Neural cell (in vitro differentiated cells): ENCODE measurements around the gene DOCK9. TPM values are rescaled to one million over a fixed set of nuclear protein-coding genes. Genes with fewer than 3 reads are reported as not detected.

ENCODE experiments used
- H2AFZ ChIP-seq: fragments of 200-600, 300-800 bp; sonication (generic), shearing (Covaris generic); 2 replicates; pipeline ENCODE4 v1.6.0; 2014; ENCODE audit warnings: low read depth, mild to moderate bottlenecking, antibody characterized with exemption, low read length, moderate library complexity
- H3F3A ChIP-seq: fragments of 200-600 bp; shearing (Covaris generic); 2 replicates; pipeline ENCODE4 v1.6.1; 2016; ENCODE audit warnings: mild to moderate bottlenecking, moderate library complexity, mixed read lengths, antibody characterized with exemption, low read length; ENCODE audit not compliant: insufficient read depth, poor library complexity, severe bottlenecking
- H3K27ac ChIP-seq: fragments of 200-600, 300-800 bp; sonication (generic), shearing (Covaris generic); 2 replicates; pipeline ENCODE4 v1.5.1; 2014; ENCODE audit warnings: mild to moderate bottlenecking, low read length, moderate library complexity
- H3K27me3 ChIP-seq: fragments of 300-800, 200-600 bp; sonication (generic), shearing (Covaris generic); 2 replicates; pipeline ENCODE4 v1.6.0; 2014; ENCODE audit warnings: mild to moderate bottlenecking, low read depth, low read length, moderate library complexity; ENCODE audit not compliant: insufficient read depth
- H3K36me3 ChIP-seq: fragments of 300-800, 200-600 bp; sonication (generic), shearing (Covaris generic); 2 replicates; pipeline ENCODE4 v1.5.1; 2014; ENCODE audit warnings: mild to moderate bottlenecking, antibody characterized with exemption, low read length, moderate library complexity; ENCODE audit not compliant: insufficient read depth
- H3K4me2 ChIP-seq: fragments of 300-800, 200-600 bp; sonication (generic), shearing (Covaris generic); 2 replicates; pipeline ENCODE4 v1.6.0; 2014; ENCODE audit warnings: mild to moderate bottlenecking, low read length
- H3K4me3 ChIP-seq: fragments of 300-800, 200-600 bp; sonication (generic), shearing (Covaris generic); 2 replicates; pipeline ENCODE4 v1.5.1; 2014; ENCODE audit warnings: mild to moderate bottlenecking, low read length, moderate library complexity
- H3K79me2 ChIP-seq: fragments of 200-600 bp; shearing (Covaris generic); replicated peaks from 2 replicates; pipeline ENCODE4 v1.6.0; 2014; ENCODE audit warnings: mild to moderate bottlenecking, low read length, moderate library complexity; ENCODE audit not compliant: insufficient read depth
- H3K9ac ChIP-seq: fragments of 300-800, 200-600 bp; sonication (generic), shearing (Covaris generic); 2 replicates; pipeline ENCODE4 v1.6.1; 2016; ENCODE audit warnings: mild to moderate bottlenecking, low read length, mixed read lengths
- H3K9me2 ChIP-seq: fragments of 200-600 bp; shearing (Covaris generic); 2 replicates; pipeline ENCODE4 v1.6.1; 2016; ENCODE audit warnings: mild to moderate bottlenecking, low read length, mixed read lengths; ENCODE audit not compliant: insufficient read depth
- H3K9me3 ChIP-seq: fragments of 200-600, 300-800 bp; sonication (generic), shearing (Covaris generic); 2 replicates; pipeline ENCODE4 v1.6.1; 2016; ENCODE audit warnings: mild to moderate bottlenecking, mixed run types, low read length, moderate library complexity, mixed read lengths
- H4K20me1 ChIP-seq: fragments of 200-600 bp; shearing (Covaris generic); 2 replicates; pipeline ENCODE4 v1.6.1; 2016; ENCODE audit warnings: mild to moderate bottlenecking, mixed run types; ENCODE audit not compliant: insufficient read depth
- CTCF ChIP-seq: fragments of 450-650 bp; IDR thresholded peaks from 2 replicates; pipeline ENCODE4 v1.5.1; 2014; ENCODE audit warnings: antibody characterized with exemption, mild to moderate bottlenecking, moderate library complexity; ENCODE audit not compliant: poor library complexity, severe bottlenecking
- EP300 ChIP-seq: fragments of 450-650 bp; conservative IDR thresholded peaks from 2 replicates; pipeline ENCODE4 v1.6.1; 2014; ENCODE audit warnings: antibody characterized with exemption, mild to moderate bottlenecking, moderate library complexity; ENCODE audit not compliant: poor library complexity, severe bottlenecking
- EZH2 ChIP-seq: fragments of 200-600, 300-800 bp; shearing (Covaris generic), sonication (generic); IDR thresholded peaks from 2 replicates; pipeline ENCODE4 v1.6.1; 2014; ENCODE audit warnings: antibody characterized with exemption, low read length, borderline replicate concordance, mild to moderate bottlenecking; ENCODE audit not compliant: insufficient read depth, poor library complexity, severe bottlenecking
- MXI1 ChIP-seq: fragments of 450-650 bp; conservative IDR thresholded peaks from 2 replicates; pipeline ENCODE4 v1.6.1; 2014; ENCODE audit warnings: antibody characterized with exemption, mild to moderate bottlenecking; ENCODE audit not compliant: poor library complexity, severe bottlenecking
- POLR2AphosphoS5 ChIP-seq: IDR thresholded peaks from 2 replicates; pipeline ENCODE4 v1.6.1; 2012
- RAD21 ChIP-seq: fragments of 450-650 bp; conservative IDR thresholded peaks from 2 replicates; pipeline ENCODE4 v1.6.1; 2014; ENCODE audit warnings: antibody characterized with exemption, mild to moderate bottlenecking, moderate library complexity
- REST ChIP-seq: IDR thresholded peaks from 2 replicates; pipeline ENCODE4 v1.6.1; 2012; ENCODE audit warnings: borderline replicate concordance
- SMC3 ChIP-seq: fragments of 450-650 bp; conservative IDR thresholded peaks from 2 replicates; pipeline ENCODE4 v1.6.1; 2014; ENCODE audit warnings: antibody characterized with exemption, mild to moderate bottlenecking, moderate library complexity; ENCODE audit not compliant: poor library complexity
- TAF1 ChIP-seq: IDR thresholded peaks from 2 replicates; pipeline ENCODE4 v1.6.1; 2012; ENCODE audit warnings: low read depth
- polyA plus RNA-seq: library from polyadenylated mRNA; depleted of rRNA; stranded (reverse); fragments of >200 nt; gene quantifications from 2 replicates; pipeline ENCODE4 v1.2.3, GENCODE V29; 2014

The DOCK9 gene
- polyA plus RNA-seq, 1 donor from 2014 or later = 11.4 TPM

- no peak for TF ChIP-seq POLR2AphosphoS5
- no peak for TF ChIP-seq SMC3
- TF ChIP-seq EZH2 = no peak
- no peak for TF ChIP-seq RAD21
- TF ChIP-seq TAF1 = no peak
- no peak for TF ChIP-seq MXI1
- no peak for TF ChIP-seq REST
- no peak for TF ChIP-seq CTCF
- no peak for TF ChIP-seq EP300
- Histone ChIP-seq H3K27ac (no peak overlapping the region), H3K36me3 (no peaks in the 10 kb centered on the region), H3K79me2 (no peaks in the 10 kb centered on the region), H3K9me2 (no peaks in the 10 kb centered on the region), H3K4me3 (no peak overlapping the region), H3K9ac (no peak overlapping the region), H4K20me1 (no peaks in the 10 kb centered on the region), H3K4me2 (no peak overlapping the region), H3F3A (no peaks in the 10 kb centered on the region), H3K9me3 (no peaks in the 10 kb centered on the region), H2AFZ (no peak overlapping the region), H3K27me3 (no peaks in the 10 kb centered on the region)
Observed at GRCh38 chr13:98967491-98967890, 10.4 kb downstream of the DOCK9 start.

GRCh38 chr13:98966019-98966418 is 11.8 kb downstream of the DOCK9 start:
- H3K79me2 ChIP-seq = no peaks in the 10 kb centered on the region
- no peak overlapping the region for H3K27ac ChIP-seq
- no peaks in the 10 kb centered on the region for H3K36me3 ChIP-seq
- no peak overlapping the region for H3K9ac ChIP-seq
- H2AFZ ChIP-seq = no peak overlapping the region
- TF ChIP-seq EP300 (no peak), TAF1 (no peak), SMC3 (no peak), CTCF (no peak), RAD21 (no peak)
- H3K27me3 ChIP-seq = no peaks in the 10 kb centered on the region
- H3K4me3 ChIP-seq = no peak overlapping the region
- no peaks in the 10 kb centered on the region for H4K20me1 ChIP-seq
- H3K4me2 ChIP-seq = no peak overlapping the region
- H3K9me3 ChIP-seq = no peaks in the 10 kb centered on the region
- H3F3A ChIP-seq = no peaks in the 10 kb centered on the region
- H3K9me2 ChIP-seq = no peaks in the 10 kb centered on the region
